HepG2 (cell line): ENCODE measurements around the gene EBPL. TPM values are rescaled to one million over a fixed set of nuclear protein-coding genes. Genes with fewer than 3 reads are reported as not detected.

ENCODE experiments used
- ATAC-seq: fragments of 200-7000 bp; cut with Tn5 transposase; 3 replicates; pipeline ENCODE4 v1.9.1; 2020; ENCODE audit warnings: mild to moderate bottlenecking, moderate library complexity
- BruUV-seq: library from RNA; stranded (reverse); fragments of 400-500 nt; replicated peaks from 2 replicates; lab custom pipeline; 2021; lab: Mats Ljungman, UMichigan
- CTCF ChIA-PET: fragments of 300-600 bp; formaldehyde crosslinking; extraction: SDS; loops from one replicate; lab custom pipeline; 2021; ENCODE audit warnings: low total read pairs, inconsistent platforms, low intra/inter-chr PET ratio; lab: Yijun Ruan, JAX
- POLR2A ChIA-PET: fragments of 350-600 bp; sonication (Branson Sonifier 250); formaldehyde crosslinking; loops from one replicate; lab custom pipeline; 2020; ENCODE audit warnings: antibody characterized with exemption, inconsistent platforms; lab: Yijun Ruan, JAX
- DNase-seq: peaks from one replicate; pipeline ENCODE4 v3.0.0-alpha.2; 2015; ENCODE audit warnings: low spot score
- FAIRE-seq: peaks from 3 replicates; lab custom pipeline; 2011; peaks lifted over from hg19 to GRCh38; lab: Jason Lieb, UNC
- H2AFZ ChIP-seq: one replicate; pipeline ENCODE4 v1.6.1; 2011; ENCODE audit warnings: low read length, inconsistent platforms
- H3K27ac ChIP-seq: fragments of 300-600 bp; 3 replicates; pipeline ENCODE4 v1.8.0; 2011; ENCODE audit warnings: mixed run types, mild to moderate bottlenecking, mixed read lengths, low read length, inconsistent platforms; ENCODE audit not compliant: insufficient read depth; ENCODE audit errors: extremely low read length
- H3K27me3 ChIP-seq, 2 experiments: fragments of 200-600 bp in 1 of 2; 2 replicates in 1 of 2; 3 replicates in 1 of 2; pipeline versions ENCODE4 v1.6.0 to v1.8.0; 2011; ENCODE audit warnings: low read length in 2 of 2, mild to moderate bottlenecking in 2 of 2, moderate library complexity in 2 of 2, inconsistent platforms in 1 of 2; ENCODE audit not compliant: insufficient read depth in 2 of 2, control insufficient read depth in 1 of 2
- H3K36me3 ChIP-seq, 2 experiments: fragments of 200-600 bp in 1 of 2; replicated peaks in 1 of 2; 2 replicates in 1 of 2; 3 replicates in 1 of 2; pipeline versions ENCODE4 v1.5.1 to v1.8.0; 2011; ENCODE audit warnings: low read length in 2 of 2, inconsistent platforms in 1 of 2; ENCODE audit not compliant: insufficient read depth in 2 of 2, control insufficient read depth in 1 of 2
- H3K4me1 ChIP-seq: 2 replicates; pipeline ENCODE4 v1.5.1; 2012; ENCODE audit warnings: low read length, inconsistent platforms; ENCODE audit not compliant: insufficient read depth
- H3K4me2 ChIP-seq: 2 replicates; pipeline ENCODE4 v1.6.0; 2011; ENCODE audit warnings: low read depth, low read length, inconsistent platforms
- H3K4me3 ChIP-seq, 3 experiments: fragments of 200-600 bp in 1 of 3; sonication (generic), shearing (Covaris generic) in 1 of 3; replicated peaks in 1 of 3; 2 replicates each; pipeline ENCODE4 v1.5.1; 2011 to 2016; ENCODE audit warnings: low read length in 3 of 3, inconsistent platforms in 2 of 3, low read depth in 2 of 3, mild to moderate bottlenecking in 2 of 3, control low read depth in 1 of 3, mixed read lengths in 1 of 3; ENCODE audit not compliant: insufficient read depth in 1 of 3
- H3K79me2 ChIP-seq: one replicate; pipeline ENCODE4 v1.6.1; 2011; ENCODE audit warnings: low read length, inconsistent platforms; ENCODE audit not compliant: insufficient read depth
- H3K9ac ChIP-seq: 2 replicates; pipeline ENCODE4 v1.6.0; 2011; ENCODE audit warnings: mild to moderate bottlenecking, low read depth, low read length, inconsistent platforms; ENCODE audit not compliant: insufficient read depth
- H3K9me3 ChIP-seq: 2 replicates; pipeline ENCODE4 v1.5.1; 2012; ENCODE audit warnings: mild to moderate bottlenecking, low read length
- H4K20me1 ChIP-seq: 2 replicates; pipeline ENCODE4 v1.6.0; 2011; ENCODE audit warnings: inconsistent platforms, mild to moderate bottlenecking, low read length, moderate library complexity; ENCODE audit not compliant: insufficient read depth
- IRF9 ChIP-seq: sonication (generic); formaldehyde crosslinking; IDR thresholded peaks from 2 replicates; pipeline ENCODE4 v1.8.0; 2022; ENCODE audit warnings: missing genetic modification reagents, mild to moderate bottlenecking, borderline replicate concordance
- PCBP1 ChIP-seq: fragments of 200-400 bp; formaldehyde crosslinking; IDR thresholded peaks from 2 replicates; pipeline ENCODE4 v1.6.1; 2017; ENCODE audit warnings: mild to moderate bottlenecking, low read depth, low read length, borderline replicate concordance
- PHF20 ChIP-seq: sonication (generic); formaldehyde crosslinking; IDR thresholded peaks from 2 replicates; pipeline ENCODE4 v1.5.0; 2020; ENCODE audit warnings: mild to moderate bottlenecking, missing genetic modification reagents
- SMAD3 ChIP-seq: sonication (generic); formaldehyde crosslinking; IDR thresholded peaks from 2 replicates; pipeline ENCODE4 v1.4.0; 2020; ENCODE audit warnings: missing genetic modification reagents
- TEAD2 ChIP-seq: sonication (generic); formaldehyde crosslinking; IDR thresholded peaks from 2 replicates; pipeline ENCODE4 v1.9.0; 2021; ENCODE audit warnings: missing genetic modification reagents
- TEF ChIP-seq: sonication (generic); formaldehyde crosslinking; IDR thresholded peaks from 2 replicates; pipeline ENCODE4 v1.5.0; 2020; ENCODE audit warnings: missing genetic modification reagents
- ZNF646 ChIP-seq: sonication (generic); formaldehyde crosslinking; IDR thresholded peaks from 2 replicates; pipeline ENCODE4 v1.9.0; 2021; ENCODE audit warnings: mild to moderate bottlenecking, missing genetic modification reagents
- ZNF780A ChIP-seq: sonication (generic); formaldehyde crosslinking; IDR thresholded peaks from 2 replicates; pipeline ENCODE4 v1.8.0; 2022; ENCODE audit warnings: mild to moderate bottlenecking, missing genetic modification reagents, moderate library complexity
- ZSCAN29 ChIP-seq: sonication (generic); formaldehyde crosslinking; conservative IDR thresholded peaks from 2 replicates; pipeline ENCODE4 v1.4.0; 2020; ENCODE audit warnings: mild to moderate bottlenecking, missing genetic modification reagents
- in situ Hi-C: cut with HindIII; loops from 2 replicates; pipeline ENCODE4 v1.10.0; 2017; ENCODE audit warnings: low pct_unique_long_range_greater_than_20kb; ENCODE audit not compliant: extremely low pct_ligation_motif_present
- intact Hi-C: fragments of 100-400 bp; cut with micrococcal nuclease; formaldehyde crosslinking; loops from one replicate; pipeline ENCODE4 v1.10.0; 2022; ENCODE audit not compliant: unreplicated experiment
- polyA plus RNA-seq, 8 experiments: library from polyadenylated mRNA; depleted of rRNA in 3 of 8; stranded (reverse) in 7 of 8; unstranded in 1 of 8; fragments of >200 nt; fragmentation: Illumina TruSeq in 4 of 8; extraction: Trizol in 4 of 8; gene quantifications; 2 replicates each; pipeline versions ENCODE4 v1.2.1 to v1.2.3, GENCODE V29; 2011 to 2016; ENCODE audit warnings: low read depth in 4 of 8, missing spikeins in 1 of 8, mixed read lengths in 1 of 8; ENCODE audit not compliant: insufficient read depth in 1 of 8
- total RNA-seq, 5 experiments: library from RNA; depleted of rRNA; stranded (reverse); fragments of >200 nt; fragmentation: Illumina TruSeq; extraction: Trizol; gene quantifications; 2 replicates each; pipeline ENCODE4 v1.2.3, GENCODE V29; 2016; ENCODE audit warnings: low read depth in 1 of 5

EBPL gene
- total and polyA plus RNA-seq, 2 of the 13 experiments (the other 11 are each of a cell fraction or from before 2014, with no cell fraction given), result 96.5 to 152 TPM

GRCh38 chr13:49731766-49732165 is 40.5 kb upstream of the EBPL start:
- no peak for DNase-seq
- no peak for FAIRE-seq
- H4K20me1 ChIP-seq, result no peaks in the 10 kb centered on the region
- peaks cover 1 to 14% of the 10 kb centered on the region in 2 experiments; a peak in 4 of 5 replicates for H3K36me3 ChIP-seq
- no peak overlapping the region for H3K27ac ChIP-seq
- in situ Hi-C loops (no loop called here), intact Hi-C loops (no loop called here)
- ChIA-PET POLR2A (interaction anchor here (1.4 kb wide), 1 partner anchor 40 kb away, joined by 3 read pairs; the partner anchor contains the start of gene EBPL), CTCF (no interaction called here)
- no peaks in the 10 kb centered on the region for H3K9me3 ChIP-seq
- no peak overlapping the region for H3K4me2 ChIP-seq
- H3K79me2 ChIP-seq, result no peaks in the 10 kb centered on the region
- peaks cover 9% of the 10 kb centered on the region for H3K4me1 ChIP-seq
- H3K27me3 ChIP-seq, result no peaks in the 10 kb centered on the region
- no peak for TF ChIP-seq TEAD2 (CRISPR knock-in tag)
- no peak for TF ChIP-seq SMAD3
- TF ChIP-seq ZNF646, result no peak
- no peak for TF ChIP-seq TEF (CRISPR knock-in tag)
- no peak for TF ChIP-seq PCBP1
- TF ChIP-seq ZNF780A (CRISPR knock-in tag), result no peak
- no peak for TF ChIP-seq PHF20 (CRISPR knock-in tag)
- no peak for TF ChIP-seq IRF9
- no peak for TF ChIP-seq ZSCAN29 (CRISPR knock-in tag)
- H3K4me3 ChIP-seq, result no peak overlapping the region
- ATAC-seq, result no peak
- no peak overlapping the region for H2AFZ ChIP-seq
- no peak overlapping the region for H3K9ac ChIP-seq
- BruUV-seq, result TSS peak; percentile 28
